ENCODE measurements around the gene PAX7. TPM values are rescaled to one million over a fixed set of nuclear protein-coding genes. Genes with fewer than 3 reads are reported as not detected.
A peak's percentile ranks its signal among the peaks of the same experiment; 100 is the strongest.

PAX7 gene
- total and polyA plus RNA-seq, 2 of the 4 experiments (the other 2 are of a cell fraction) = not detected

GRCh38 chr1:18681423-18681835 lies 50.8 kb downstream of the PAX7 start:
- H2BK20ac ChIP-seq (ENCODE audit: low read depth, low read length) = no peak overlapping the region
- H3K9me3 ChIP-seq (ENCODE audit: control insufficient read depth, insufficient read depth, low read length) = no peaks in the 10 kb centered on the region
- intact Hi-C loops (cut with micrococcal nuclease) = loop anchor here (2.0 kb wide), 1 partner anchor 85 kb away; no protein-coding TSS in a partner anchor
- ChIA-PET POLR2A (ENCODE audit: unreplicated experiment) (interaction anchor here (0.6 kb wide), 1 partner anchor 41 kb away, joined by 4 read pairs; no protein-coding TSS in a partner anchor), CTCF (interaction anchor here (0.5 to 1.2 kb wide), 2 partner anchors 12 to 79 kb away, joined by 3 read pairs; no protein-coding TSS in a partner anchor)
- no peak overlapping the region for H3K27ac ChIP-seq (ENCODE audit: insufficient read depth, low read length)
- H2BK5ac ChIP-seq (ENCODE audit: low read depth, low read length, poor library complexity, severe bottlenecking) = no peak overlapping the region
- H3K9me1 ChIP-seq (ENCODE audit: insufficient read depth, low read length) = no peaks in the 10 kb centered on the region
- TF ChIP-seq CTCF (conservative IDR thresholded peaks at IDR 0.05; ENCODE audit: low read depth, low read length) = peak; percentile 43
- peak; percentile 27; the same call in 1 of the 2 replicates for TF ChIP-seq RAD21 (IDR thresholded peaks at IDR 0.05; ENCODE audit: low read length)
- no peak for TF ChIP-seq MAFK (IDR thresholded peaks at IDR 0.05; ENCODE audit: low read depth, low read length)
- H2BK15ac ChIP-seq (ENCODE audit: low read depth, low read length) = no peak overlapping the region
- no CpG with 5 or more reads among the region's 4 CpGs for WGBS, 2 experiments (ENCODE audit: extremely low coverage in 2 of 2, insufficient read length in 1 of 2)
- no peak overlapping the region for H3K4me2 ChIP-seq (ENCODE audit: low read depth, low read length)
- H2AFZ ChIP-seq (replicated peaks; ENCODE audit: low read length, poor library complexity) = no peak overlapping the region
- H3K56ac ChIP-seq (ENCODE audit: extremely low read depth, insufficient read depth, low read length) = no peak overlapping the region
- no peak overlapping the region for H4K8ac ChIP-seq (ENCODE audit: low read depth in 2 of 2, low read length in 2 of 2)
- no peak overlapping the region for H4K91ac ChIP-seq (ENCODE audit: insufficient read depth, low read depth, low read length)
- H3K79me1 ChIP-seq (ENCODE audit: low read depth in 1 of 2, low read length in 2 of 2) = no peaks in the 10 kb centered on the region
- H2AK5ac ChIP-seq (ENCODE audit: low read depth, low read length) = no peak overlapping the region
- dilution Hi-C loops (cut with HindIII; ENCODE audit: low sequenced_read_pairs, unreplicated experiment) = no loop called here
- no peak overlapping the region for H3K14ac ChIP-seq (replicated peaks; ENCODE audit: low read depth, low read length)
- 0 out of 2 replicates have a peak, but pooled peaks have one; percentile 44 for ATAC-seq (ENCODE audit: low read depth)
- in situ Hi-C loops (cut with MboI; ENCODE audit: low sequenced_read_pairs) = no loop called here
- DNase-seq = peak; percentile 16
- no peaks in the 10 kb centered on the region for H3K36me3 ChIP-seq (ENCODE audit: control insufficient read depth, insufficient read depth, low read length)
- no peak overlapping the region for H3K18ac ChIP-seq (ENCODE audit: low read depth, low read length)
- H2BK120ac ChIP-seq (ENCODE audit: low read depth, low read length) = no peak overlapping the region
- H3K4ac ChIP-seq (ENCODE audit: low read depth, low read length) = no peak overlapping the region
- H3K27me3 ChIP-seq (ENCODE audit: control insufficient read depth, insufficient read depth, low read length) = peaks cover 4% of the 10 kb centered on the region
- no peak overlapping the region for H3K9ac ChIP-seq (ENCODE audit: low read depth, low read length)
- H3K4me1 ChIP-seq (ENCODE audit: control insufficient read depth, insufficient read depth, low read length) = no peaks in the 10 kb centered on the region
- no peak overlapping the region for H2AK9ac ChIP-seq (replicated peaks; ENCODE audit: low read depth, low read length, poor library complexity)
- BruUV-seq (replicated peaks) = no TSS peak
- H3K4me3 ChIP-seq (ENCODE audit: insufficient read depth, low read depth, low read length) = no peak overlapping the region
- no peaks in the 10 kb centered on the region for H4K20me1 ChIP-seq (ENCODE audit: insufficient read depth, low read length)
- H3K23ac ChIP-seq (ENCODE audit: low read depth, low read length) = no peak overlapping the region
- H4K5ac ChIP-seq (ENCODE audit: low read depth, low read length) = no peak overlapping the region

Measured in IMR-90 (cell line).